Stimulated activated CD4-positive, alpha-beta T cell treated with anti-CD3 and anti-CD28 coated beads, Interleukin-1b, Interleukin-23, amount 100 ng/mL, for 4 hours (primary cell): ENCODE data around the gene TLX2.
"Not testable (repeated sequence)": the region's sequence is repeated elsewhere in the genome, so short reads cannot be mapped to it uniquely, and the experiment has no call there.

Source experiments
- DNase-seq, 2 donors: peaks; one replicate each; pipeline ENCODE4 v3.0.0-alpha.2; 2020; ENCODE audit warnings: low read depth in 2 of 2

TLX2 gene

DNA sequence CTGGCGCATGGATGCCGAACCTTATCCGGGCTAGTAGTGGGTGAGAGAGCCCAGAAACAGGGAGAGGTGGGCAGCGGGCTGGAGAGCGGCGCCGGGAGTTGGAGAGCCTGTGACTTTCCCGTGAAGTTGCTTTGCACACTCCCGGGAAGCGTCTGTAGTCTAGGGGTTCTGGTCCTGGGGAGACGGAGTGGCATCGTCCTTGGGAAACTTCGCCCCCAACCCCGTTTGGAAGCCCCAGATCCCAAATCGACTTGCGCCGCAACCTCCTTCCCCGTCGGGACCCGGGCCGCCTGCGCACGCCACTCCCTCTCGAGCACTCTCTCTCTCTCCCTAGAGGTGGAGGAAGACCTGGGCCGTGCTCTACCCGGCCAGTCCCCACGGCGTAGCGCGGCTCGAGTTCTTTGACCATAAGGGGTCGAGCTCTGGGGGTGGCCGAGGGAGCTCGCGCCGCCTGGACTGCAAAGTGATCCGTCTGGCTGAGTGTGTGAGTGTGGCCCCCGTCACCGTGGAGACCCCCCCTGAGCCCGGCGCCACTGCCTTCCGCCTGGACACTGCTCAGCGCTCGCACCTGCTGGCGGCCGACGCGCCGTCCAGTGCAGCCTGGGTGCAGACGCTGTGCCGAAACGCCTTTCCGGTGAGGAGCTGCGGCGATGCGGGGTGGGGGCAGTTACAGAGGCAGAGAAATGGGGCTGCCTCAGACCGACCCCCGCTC, 40.7 kb downstream of the TLX2 start:
- DNase-seq: peak in 1 of 2 donors; percentile 37

DNA sequence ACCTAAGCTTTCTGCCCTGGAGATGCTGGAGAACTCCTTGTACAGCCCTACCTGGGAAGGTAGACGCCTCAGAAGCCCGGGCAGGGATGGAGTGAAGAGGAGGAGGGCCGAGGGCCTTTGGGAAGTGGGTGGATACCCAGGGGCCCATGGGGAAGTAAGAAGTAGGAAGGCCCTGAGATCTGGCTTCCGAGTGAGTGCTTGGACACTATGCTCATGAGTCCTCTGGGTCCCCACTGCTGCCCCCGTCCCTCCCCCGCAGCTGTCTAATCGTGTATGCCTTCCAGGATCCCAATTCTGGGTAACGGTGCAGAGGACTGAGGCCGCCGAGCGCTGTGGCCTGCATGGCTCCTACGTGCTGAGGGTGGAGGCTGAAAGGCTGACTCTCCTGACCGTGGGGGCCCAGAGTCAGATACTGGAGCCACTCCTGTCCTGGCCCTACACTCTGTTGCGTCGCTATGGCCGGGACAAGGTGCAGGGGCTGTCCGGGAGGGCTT, 41.4 kb downstream of the TLX2 start:
- no peak for DNase-seq

DNA sequence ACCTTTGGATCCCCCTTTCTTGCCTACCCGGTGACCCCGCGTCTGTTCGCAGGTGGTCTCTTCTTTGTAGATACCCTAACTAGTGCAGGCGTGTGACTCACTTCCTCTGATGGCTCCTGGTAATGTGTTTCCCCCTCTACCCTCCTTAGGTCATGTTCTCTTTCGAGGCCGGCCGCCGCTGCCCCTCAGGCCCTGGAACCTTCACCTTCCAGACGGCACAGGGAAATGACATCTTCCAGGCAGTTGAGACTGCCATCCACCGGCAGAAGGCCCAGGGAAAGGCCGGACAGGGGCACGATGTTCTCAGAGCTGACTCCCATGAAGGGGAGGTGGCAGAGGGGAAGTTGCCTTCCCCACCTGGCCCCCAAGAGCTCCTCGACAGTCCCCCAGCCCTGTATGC, 41.9 kb downstream of the TLX2 start:
- DNase-seq: no peak

DNA sequence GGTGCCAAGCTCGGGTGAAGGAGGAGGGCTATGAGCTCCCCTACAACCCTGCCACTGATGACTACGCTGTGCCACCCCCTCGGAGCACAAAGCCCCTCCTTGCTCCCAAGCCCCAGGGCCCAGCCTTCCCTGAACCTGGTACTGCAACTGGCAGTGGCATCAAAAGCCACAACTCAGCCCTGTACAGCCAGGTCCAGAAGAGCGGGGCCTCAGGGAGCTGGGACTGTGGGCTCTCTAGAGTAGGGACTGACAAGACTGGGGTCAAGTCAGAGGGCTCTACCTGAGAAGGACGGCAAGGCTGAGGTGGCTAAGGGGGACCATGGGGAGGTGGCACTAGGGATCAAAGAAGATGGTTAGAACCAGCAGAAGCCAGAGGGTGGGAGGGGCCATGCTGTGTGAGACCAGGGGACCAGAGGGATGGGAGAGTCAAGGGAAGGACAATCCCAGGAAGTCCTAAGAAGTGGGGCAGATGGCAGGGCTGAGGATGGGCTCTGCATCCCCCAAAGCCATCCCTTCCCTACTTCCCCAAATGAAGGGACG, 42.7 kb downstream of the TLX2 start:
- DNase-seq: no peak

DNA sequence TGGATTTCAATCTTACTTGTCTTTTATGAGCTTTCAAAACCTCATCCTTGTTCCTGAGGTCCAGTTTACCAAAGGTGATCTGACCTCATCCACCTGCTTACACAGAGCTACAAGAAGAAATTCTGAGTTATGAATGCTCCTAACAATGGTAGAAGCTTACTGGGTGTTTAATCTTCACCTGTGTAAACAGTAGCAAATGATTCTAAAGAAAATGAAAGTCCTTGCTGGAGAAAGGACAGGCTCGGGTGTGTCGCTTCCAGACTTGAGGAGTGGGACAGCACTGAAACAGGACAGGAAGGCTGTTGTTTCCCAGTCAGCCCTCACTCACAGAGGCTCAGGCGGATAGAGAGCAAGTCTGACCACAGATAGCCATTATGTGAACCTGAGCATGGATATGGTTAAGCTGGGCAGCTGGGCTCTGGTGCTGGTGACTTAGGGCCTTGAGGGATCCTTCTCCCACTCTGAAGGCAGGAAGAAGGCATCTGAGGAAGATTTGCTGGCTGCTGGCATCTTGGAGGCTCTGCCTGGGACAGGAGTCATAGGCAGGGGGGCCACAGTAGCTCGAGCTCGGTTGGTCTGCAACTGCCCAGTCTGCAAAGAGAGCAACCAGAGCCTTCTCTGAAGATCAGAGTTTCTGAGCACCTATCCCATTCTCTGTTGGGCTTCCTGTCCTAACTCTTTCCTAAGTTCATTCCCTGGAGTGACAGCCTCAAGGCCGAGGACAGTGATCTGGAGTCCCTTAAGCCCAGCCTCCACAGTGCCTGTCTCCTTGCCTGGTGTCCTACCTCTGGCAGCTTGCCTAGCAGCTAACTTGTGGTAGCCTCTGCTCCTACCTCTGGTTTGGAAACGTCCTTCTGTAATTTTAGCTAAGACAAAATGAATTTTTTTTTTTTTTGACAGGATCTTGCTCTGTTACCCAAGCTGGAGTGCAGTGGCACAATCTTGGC, 44.3 kb downstream of the TLX2 start:
- no peak for DNase-seq

DNA sequence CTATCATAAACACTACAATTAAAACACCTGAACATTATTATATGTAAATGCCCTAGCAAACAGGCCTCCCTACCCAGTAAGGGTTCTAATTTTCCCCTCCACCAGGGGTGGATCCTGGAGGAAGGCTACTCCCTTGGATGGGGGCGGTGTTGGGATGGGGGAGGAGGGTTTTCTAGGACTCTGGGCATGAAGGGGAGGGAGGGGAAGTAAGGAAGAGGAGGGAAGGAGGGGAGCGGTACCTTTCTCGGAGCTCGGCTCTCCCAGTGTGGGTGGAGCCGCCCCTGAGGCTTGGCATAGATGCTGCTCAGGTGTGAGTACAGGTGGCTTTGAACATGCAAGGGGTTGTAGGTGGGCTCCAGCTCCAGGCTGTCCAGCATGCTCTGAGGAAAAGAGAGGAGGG, 45.7 kb downstream of the TLX2 start:
- no peak for DNase-seq

DNA sequence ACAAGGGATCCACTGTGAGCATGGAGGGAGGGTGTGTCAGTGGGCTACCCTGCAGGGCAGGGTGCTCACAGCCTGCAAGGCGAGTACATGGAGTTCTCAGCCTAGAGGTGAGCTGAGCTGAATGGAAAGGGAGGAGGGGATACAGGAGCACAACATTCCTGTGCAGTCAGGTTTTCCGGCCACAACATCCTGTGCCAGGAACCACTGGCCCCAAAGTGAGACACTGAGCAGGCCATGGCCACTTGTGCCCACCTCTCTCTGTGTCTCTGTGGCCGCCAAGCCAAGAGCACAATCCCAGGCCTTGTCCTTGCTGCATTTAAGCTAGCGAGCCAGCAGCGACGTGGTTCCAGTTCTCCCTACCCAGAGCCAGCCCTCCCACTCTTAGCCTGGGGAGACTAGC, 46.3 kb downstream of the TLX2 start:
- no peak for DNase-seq

DNA sequence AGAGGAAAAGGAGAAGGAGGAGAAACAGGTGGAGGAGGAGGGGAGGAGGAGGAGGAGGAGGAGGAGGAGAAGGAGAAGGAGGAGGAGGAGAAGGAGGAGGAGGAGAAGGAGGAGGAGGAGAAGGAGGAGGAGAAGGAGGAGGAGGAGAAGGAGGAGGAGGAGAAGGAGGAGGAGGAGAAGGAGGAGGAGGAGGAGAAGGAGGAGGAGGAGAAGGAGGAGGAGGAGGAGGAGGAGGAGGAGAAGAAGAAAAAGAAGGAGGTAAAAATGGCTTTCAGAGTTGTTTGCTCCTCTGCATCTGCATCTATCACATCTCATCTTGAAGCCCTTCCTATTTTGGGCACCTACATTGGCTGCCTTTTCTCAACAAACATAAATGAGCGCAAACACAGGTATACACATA, 46.8 kb downstream of the TLX2 start:
- DNase-seq: not testable (repeated sequence)

DNA sequence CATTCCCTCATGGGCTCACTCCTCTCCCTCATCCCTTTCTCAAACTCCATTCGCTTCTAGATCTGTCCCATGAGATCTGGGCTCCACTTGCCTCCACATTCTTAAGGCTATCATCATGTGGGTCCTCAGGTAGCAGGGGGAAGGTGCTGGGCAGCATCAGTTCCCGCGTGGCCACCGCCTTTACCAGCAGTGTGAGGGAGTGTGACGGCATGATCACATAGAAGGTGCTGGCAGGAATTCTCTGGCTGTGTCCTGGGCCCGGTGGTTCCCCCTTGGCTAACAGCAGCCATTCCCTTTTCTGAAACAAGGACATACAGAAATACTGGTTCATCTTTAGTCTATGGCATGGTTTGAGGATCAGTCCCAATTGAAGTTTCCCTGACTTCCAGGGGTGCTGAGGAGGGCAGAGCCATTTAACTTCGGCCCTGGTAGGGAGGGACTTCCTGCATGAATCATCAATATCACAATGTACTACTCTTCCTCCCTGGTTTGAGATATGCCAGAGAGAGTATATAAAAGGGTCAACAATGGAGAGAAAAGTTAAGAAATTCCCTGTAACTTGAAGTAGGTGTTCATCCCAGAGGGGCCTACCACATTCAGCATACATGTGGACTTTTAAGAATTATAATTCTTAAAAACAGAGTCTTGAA, 48.0 kb downstream of the TLX2 start:
- no peak for DNase-seq

DNA sequence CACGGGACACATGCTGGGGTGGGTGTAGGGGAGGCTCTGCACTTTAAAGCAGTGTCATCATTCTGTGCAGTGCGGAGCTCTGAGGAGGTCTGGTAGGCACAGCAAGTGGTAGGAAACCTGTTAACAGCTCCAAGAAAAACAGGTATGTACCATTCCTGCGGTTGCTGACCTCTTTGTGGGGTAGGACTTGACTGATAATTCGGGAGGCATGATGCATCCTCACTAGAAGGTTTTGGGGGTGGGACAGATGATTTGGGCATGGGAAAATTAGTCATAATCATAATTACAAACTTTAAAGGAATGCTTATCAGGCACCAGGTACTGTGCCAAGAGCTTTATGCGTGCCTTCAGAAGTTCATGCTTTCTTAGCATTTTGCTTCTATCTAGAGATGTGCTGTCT, 50.0 kb downstream of the TLX2 start:
- no peak for DNase-seq

DNA sequence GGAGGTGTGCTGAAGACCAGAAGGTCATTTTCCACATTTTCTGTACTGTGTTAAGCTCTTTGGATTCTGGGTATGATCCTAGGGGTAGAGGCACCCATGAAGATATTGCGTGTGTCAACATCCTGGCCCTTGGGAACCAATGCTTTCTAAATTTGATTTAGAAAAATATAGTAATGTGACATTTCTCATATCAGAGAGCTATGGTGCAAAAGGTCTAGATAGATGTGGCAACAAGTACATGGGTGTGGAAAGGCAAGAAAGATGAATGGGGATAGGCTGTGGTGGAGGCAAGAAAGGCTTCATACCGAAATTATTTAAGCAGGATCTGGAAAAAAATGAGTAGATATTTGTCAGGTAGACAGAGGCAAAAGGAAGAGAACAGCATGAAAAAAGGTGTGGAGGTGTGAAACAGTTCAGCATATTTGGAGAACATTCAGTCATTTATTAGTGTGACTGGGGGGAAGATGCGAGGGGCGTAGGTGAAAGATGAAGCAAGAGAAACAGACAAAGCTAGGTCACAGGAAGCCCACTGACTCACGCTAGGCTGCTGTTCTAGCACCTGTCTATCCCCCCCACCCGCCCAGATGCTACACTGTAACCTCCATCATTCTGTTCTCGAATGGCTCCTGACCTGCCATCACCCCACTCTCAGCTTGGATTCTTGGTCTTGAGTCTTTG, 52.0 kb downstream of the TLX2 start:
- DNase-seq: no peak

DNA sequence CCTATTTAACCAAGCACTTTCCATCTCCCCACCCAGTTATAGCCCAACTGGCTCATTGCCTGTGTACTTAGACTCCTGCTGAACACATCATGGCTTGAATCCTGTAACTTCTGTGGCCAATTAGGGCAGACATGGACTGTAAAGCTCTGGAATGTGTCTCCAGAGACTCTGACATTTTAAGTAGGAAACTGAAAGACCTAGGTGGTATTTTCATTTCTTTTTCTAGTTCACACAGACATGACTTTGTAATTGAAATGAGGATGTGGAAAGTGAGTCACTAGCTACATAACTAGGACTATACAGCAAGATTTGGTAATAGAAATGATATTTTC, 52.5 kb downstream of the TLX2 start:
- no peak for DNase-seq
